ENCODE measurements around the gene FOXN1.
"Not testable (repeated sequence)": the region's sequence is repeated elsewhere in the genome, so short reads cannot be mapped to it uniquely, and the experiment has no call there.

Gene FOXN1

DNA sequence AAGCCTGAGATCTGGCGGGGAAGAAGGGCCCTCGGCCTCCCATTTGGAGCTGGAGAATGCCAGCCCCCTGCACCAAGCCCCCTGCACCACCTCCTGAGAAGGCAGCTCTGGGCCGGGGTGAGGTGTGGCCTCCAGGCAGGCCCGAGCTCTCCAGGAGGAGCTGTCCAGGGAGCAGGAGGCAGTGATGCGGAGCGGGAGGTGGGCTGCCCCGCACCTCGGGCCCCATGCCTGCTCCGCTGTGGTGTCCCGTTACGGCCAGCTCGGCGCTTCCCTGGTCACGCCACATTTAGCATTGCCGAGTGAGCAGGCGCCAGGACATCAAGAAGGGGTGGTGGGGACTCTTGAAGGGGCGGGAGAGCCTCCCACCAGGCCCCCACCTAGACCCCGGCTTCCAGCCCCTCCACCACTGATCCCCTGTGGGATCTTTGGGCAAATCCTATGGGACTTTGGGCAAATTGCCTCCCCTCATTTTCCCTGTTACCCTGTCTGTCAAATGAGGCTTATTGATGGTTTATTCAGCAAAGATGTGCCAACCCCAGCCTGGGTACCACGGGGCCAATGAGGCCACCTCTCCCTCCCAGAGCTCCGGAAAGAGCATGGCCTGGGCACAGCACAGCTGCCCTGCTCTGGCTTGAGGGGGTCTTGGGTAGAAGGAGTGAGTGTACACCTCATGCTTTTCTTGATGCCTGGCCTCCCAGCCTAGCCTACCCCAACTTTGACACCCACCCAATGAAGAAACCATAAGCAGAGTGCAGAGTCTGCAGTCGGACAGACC is 15.3 kb downstream of the FOXN1 start:
- DNase-seq (ENCODE audit: insufficient read length, low spot score): no peak
- no peak for FAIRE-seq

DNA sequence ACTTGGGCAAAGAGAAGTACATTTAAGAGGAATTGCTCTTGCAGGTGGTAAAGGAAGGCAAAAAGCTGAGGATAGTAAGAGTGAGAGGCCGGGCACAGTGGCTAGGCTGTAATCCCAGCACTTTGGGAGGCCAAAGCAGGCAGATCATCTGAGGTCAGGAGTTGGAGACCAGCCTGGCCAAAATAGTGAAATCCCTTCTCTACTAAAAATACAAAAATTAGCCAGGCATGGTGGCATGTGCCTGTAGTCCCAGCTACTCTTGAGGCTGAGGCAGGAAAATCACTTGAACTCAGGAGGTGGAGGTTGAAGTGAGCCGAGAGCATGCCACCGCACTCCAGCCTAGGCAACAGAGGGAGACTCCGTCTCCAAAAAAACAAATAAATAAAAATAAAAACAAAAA is 16.1 kb downstream of the FOXN1 start:
- not testable (repeated sequence) for FAIRE-seq; DNase-seq (ENCODE audit: insufficient read length, low spot score)

- FAIRE-seq (no peak), DNase-seq (ENCODE audit: insufficient read length, low spot score) (no peak)
Measured at GRCh38 chr17:28523186-28523585, 17.0 kb downstream of the FOXN1 start.

- no peak for FAIRE-seq
- no peak for DNase-seq (ENCODE audit: insufficient read length, low spot score)
Measured at GRCh38 chr17:28523876-28524275, 17.7 kb downstream of the FOXN1 start.

DNA sequence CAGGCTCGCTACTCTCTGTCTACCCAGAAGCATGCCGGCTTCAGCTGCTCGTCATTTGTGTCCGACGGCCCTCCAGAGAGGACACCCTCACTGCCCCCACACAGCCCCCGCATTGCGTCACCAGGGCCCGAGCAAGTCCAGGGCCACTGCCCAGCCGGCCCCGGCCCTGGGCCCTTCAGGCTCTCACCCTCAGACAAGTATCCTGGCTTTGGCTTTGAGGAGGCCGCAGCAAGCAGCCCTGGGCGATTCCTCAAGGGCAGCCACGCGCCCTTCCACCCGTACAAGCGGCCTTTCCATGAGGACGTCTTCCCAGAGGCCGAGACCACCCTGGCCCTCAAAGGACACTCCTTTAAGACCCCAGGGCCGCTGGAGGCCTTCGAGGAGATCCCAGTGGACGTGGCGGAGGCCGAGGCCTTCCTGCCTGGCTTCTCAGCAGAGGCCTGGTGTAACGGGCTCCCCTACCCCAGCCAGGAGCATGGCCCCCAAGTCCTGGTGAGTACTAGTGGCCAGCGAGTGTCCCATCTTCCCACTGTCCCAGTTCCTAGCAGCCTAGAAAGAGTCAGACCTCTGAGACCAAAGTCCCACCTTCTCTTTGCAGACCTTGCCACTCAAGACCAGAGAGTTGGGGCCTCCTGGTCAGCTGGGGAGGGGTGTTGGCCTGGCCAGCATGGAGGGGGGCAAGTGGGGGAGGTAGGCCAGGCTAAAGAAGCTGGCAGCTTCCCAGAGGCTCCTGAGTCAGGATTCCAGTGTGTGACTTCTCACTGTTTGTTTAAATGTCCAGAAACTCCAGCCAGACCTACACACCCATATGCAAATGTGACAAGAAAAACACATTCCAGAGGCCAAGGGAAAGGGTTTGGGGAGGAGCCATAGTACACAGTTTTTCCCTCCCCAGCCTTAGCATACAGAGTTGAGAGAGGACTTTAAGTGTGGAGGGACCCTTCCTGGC is 18.6 kb downstream of the FOXN1 start:
- DNase-seq (ENCODE audit: insufficient read length, low spot score) (peak; percentile 71), FAIRE-seq (no peak)

DNA sequence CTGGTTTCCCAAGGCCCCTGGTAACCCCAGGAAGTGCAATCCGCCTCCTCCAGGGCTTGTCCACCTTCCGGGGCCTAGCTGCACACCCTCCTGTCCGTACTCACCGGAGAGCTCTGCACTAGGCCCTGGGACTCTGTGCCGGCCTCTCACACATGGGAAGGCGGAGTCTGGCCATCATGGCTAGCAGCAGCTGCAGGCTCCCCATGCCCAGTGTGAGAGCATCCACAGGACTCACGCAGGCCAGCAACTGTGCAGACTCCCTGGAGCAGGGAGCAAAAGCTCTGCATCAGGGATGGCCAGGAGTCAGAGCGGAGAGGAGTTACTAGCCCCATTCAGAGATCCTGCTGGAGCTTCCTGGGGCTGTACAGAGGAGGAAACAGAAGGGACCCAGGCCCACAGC is 20.2 kb downstream of the FOXN1 start:
- DNase-seq (ENCODE audit: insufficient read length, low spot score): no peak

GRCh38 chr17:28527181-28527681 is 21.1 kb downstream of the FOXN1 start:
- FAIRE-seq (peak; percentile 33), DNase-seq (ENCODE audit: insufficient read length, low spot score) (no peak)

More for the DNA sequence above, 20.2 kb downstream of the FOXN1 start:
- no peak for FAIRE-seq

DNA sequence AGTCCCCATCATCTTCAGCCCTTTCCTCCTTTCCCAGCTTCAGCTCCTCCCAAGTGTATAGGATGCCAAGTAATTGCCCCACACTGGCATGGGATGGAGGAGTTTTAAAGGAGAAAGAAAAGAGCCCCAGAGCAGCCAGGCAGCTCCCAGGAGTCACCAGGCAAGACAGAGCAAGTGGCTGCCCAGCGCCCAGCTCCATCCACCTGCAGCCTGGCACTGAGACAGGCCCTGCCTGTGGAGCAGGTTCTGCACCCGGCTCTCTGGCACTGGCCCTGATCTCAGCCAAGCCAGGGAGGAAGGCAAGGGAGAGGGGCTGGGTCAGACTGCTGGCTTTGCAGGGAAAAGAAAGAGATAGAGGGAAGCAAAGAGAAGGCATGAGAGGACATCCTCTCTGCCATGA is 21.7 kb downstream of the FOXN1 start:
- no peak for DNase-seq (ENCODE audit: insufficient read length, low spot score)
- FAIRE-seq: no peak

GRCh38 chr17:28528327-28529012 is 22.3 kb downstream of the FOXN1 start:
- FAIRE-seq (no peak), DNase-seq (ENCODE audit: insufficient read length, low spot score) (no peak)

DNA sequence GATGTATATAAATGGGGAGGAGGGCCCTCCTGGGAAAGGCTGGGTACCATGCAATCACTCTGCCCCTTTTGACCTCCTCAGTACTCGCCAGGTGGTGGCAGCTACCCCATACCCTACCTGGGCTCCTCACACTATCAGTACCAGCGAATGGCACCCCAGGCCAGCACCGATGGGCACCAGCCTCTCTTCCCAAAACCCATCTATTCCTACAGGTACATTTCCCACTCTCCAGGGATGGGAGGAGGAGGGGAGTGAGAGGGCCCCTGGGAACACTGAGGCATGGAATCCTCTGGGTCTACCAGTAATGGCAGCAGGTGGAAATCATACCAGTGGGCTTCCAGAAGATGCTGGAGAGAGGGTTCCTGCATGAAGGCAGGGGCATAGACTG is 22.9 kb downstream of the FOXN1 start:
- FAIRE-seq: no peak
- DNase-seq (ENCODE audit: insufficient read length, low spot score): no peak

GRCh38 chr17:28530250-28530649 is 24.1 kb downstream of the FOXN1 start:
- DNase-seq (ENCODE audit: insufficient read length, low spot score) (no peak), FAIRE-seq (no peak)

- FAIRE-seq: no peak
Measured at GRCh38 chr17:28530926-28531325, 24.8 kb downstream of the FOXN1 start.

DNA sequence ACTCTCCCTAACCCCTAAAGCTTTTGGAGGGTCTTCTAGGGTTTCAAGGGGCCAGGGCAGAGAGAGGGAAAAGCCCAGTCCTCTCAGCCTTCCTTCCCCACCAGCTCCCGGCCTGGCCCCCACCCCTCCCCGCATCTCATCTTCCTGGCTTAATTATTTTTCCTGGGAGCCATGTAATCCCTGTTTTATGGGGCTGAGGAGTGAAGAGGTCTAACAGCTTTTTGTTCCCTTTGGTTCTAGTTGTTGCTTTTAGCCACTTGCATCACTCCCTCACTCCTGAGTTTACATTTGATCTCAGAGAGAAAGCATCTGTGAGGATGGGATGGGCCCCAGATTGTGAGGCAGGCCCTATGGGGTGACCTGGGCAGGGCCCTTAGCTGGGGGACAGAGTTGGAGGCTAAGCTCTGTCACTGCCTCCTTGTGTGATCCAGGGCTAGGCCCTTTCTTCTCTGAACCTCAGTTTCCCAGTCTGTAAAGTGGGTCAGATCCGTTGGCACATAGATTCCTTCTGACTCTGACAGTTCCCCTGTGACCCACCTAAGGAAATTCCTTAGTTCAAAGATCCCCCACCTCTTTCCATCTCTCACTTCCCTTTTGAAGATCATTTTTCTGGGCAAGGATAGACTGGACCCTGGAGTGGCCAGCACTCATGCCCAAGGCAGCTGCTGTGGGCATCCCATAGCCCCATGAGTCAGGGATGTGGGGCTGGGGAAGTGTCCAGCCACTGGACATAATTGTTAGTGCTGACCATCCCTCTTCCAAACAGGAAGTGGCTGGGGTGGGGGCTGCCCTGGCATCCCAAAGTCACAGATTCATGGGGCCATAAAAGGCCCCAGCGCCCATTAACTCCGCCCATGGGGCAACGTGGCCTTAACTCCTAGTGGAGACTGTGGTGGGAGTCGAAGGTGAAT is 26.2 kb downstream of the FOXN1 start:
- no peak for FAIRE-seq

More at GRCh38 chr17:28530926-28531325, 24.8 kb downstream of the FOXN1 start:
- DNase-seq (ENCODE audit: insufficient read length, low spot score): no peak

GRCh38 chr17:28533091-28533807 is 27.1 kb downstream of the FOXN1 start:
- FAIRE-seq (peak; percentile 64), DNase-seq (ENCODE audit: insufficient read length, low spot score) (no peak)

More for the DNA sequence above, 26.2 kb downstream of the FOXN1 start:
- no peak for DNase-seq (ENCODE audit: insufficient read length, low spot score)

GRCh38 chr17:28534740-28535375 is 28.7 kb downstream of the FOXN1 start:
- FAIRE-seq: no peak
- no peak for DNase-seq (ENCODE audit: insufficient read length, low spot score)

DNA sequence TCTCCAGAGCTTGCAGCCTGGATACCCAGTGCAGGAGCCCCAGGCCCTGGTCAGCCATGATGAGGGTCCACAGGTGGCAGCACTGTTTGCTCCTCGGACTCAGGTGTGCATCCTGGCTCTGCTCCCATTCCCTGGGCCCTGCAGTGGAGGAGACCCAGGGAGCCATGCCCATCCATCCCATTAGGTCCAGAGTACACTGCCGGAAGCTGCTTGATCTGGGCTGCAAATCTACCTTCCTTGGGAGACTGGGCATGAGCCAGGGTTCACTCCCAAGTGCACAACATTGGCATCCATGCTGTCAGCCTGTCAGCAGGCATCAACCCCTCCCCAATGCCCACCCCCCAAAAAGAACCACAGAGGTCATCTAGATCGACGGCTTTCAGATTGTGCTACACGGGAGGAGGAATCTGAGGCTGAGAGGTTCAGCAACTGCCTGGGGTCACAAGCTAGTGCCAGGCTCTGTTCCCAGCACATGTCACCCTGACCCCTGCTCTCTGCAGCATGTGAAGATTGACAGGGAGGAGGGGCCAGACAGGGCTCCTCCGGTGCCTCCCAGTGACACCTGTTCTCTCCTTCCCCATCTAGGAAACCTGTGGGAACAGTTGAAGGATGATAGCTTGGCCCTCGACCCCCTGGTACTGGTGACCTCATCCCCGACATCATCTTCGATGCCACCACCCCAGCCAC is 30.5 kb downstream of the FOXN1 start:
- no peak for FAIRE-seq

DNA sequence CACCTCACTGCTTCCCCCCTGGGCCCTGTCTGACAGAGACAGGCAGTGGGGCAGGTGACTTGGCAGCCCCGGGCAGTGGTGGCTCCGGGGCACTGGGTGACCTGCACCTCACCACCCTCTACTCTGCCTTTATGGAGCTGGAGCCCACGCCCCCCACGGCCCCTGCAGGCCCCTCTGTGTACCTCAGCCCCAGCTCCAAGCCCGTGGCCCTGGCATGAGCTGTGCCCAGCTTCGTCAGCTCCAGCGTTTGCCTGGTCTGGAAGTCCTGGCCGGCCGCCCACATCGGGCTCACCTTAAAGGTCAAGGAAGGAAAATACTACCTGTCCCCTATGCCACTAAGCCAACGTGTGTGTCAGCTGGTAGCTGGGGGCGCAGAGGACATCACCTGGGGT is 31.1 kb downstream of the FOXN1 start:
- DNase-seq (ENCODE audit: insufficient read length, low spot score) (no peak), FAIRE-seq (no peak)

More for the DNA sequence above, 30.5 kb downstream of the FOXN1 start:
- DNase-seq (ENCODE audit: insufficient read length, low spot score): no peak

- FAIRE-seq (no peak), DNase-seq (ENCODE audit: insufficient read length, low spot score) (no peak)
Measured at GRCh38 chr17:28538296-28538895, 32.2 kb downstream of the FOXN1 start.
